H1 (cell line): ENCODE results near the gene STX18.

Experiments
- CTCF ChIP-seq, 3 experiments: IDR thresholded peaks; 1 replicate in 2 of 3; 2 replicates in 1 of 3; pipeline versions ENCODE4 v1.5.1 to v1.6.1; 2011; ENCODE audit warnings: low read length in 3 of 3, mild to moderate bottlenecking in 3 of 3, inconsistent platforms in 2 of 3, low read depth in 1 of 3, moderate library complexity in 1 of 3; ENCODE audit not compliant: insufficient read depth in 1 of 3; ENCODE audit errors: control extremely low read depth in 1 of 3
- GABPA ChIP-seq: IDR thresholded peaks from 2 replicates; pipeline ENCODE4 v1.6.1; 2011; ENCODE audit warnings: mild to moderate bottlenecking, low read length, moderate library complexity, borderline replicate concordance; ENCODE audit not compliant: insufficient read depth
- JUN ChIP-seq: IDR thresholded peaks from 2 replicates; pipeline ENCODE4 v1.6.1; 2011; ENCODE audit warnings: low read depth, mild to moderate bottlenecking, improper control_type of control experiment, low read length
- MAFK ChIP-seq: IDR thresholded peaks from 2 replicates; pipeline ENCODE4 v1.6.1; 2012; ENCODE audit warnings: low read depth, mild to moderate bottlenecking, improper control_type of control experiment, low read length
- SP4 ChIP-seq: IDR thresholded peaks from 2 replicates; pipeline ENCODE4 v1.6.1; 2012; ENCODE audit warnings: low read length, inconsistent platforms
- SRF ChIP-seq: IDR thresholded peaks from 2 replicates; pipeline ENCODE4 v1.6.1; 2011; ENCODE audit warnings: mild to moderate bottlenecking, low read depth, low read length, moderate library complexity
- TAF7 ChIP-seq: optimal IDR thresholded peaks from 2 replicates; pipeline ENCODE3; 2011; ENCODE audit warnings: low read depth, mild to moderate bottlenecking, inconsistent platforms, low read length, moderate library complexity, borderline replicate concordance

DNA sequence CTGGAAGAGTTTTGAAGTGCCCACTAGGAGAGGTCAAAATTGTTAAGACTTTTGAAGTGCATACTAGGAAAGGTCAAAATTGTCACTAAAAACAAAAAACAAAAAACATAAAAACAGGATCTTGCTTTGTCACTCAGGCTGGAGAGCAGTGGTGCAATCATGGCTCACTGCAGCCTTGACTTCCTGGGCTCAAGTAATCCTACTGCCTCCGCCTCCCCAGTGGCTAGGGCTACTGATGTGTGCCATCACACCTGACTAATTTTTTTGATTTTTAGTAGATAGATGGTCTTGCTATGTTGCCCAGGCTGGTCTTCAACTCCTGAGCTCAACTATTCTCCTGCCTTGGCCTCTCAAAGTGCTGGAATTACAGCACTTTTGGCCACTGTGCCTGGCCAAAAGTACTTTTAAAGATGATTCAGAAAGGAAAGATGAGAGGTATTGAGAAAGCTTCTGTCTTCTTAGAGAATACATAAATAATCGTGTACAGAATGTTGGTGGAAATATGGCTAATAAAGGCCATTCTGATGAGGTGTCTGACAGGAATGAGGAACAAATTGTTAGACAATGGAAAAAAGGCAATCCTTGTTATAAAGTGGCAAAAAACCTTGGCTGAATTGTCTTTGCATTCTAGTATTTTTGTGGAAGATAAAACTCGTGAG, 43.3 kb upstream of the STX18 start:
- TF ChIP-seq CTCF (IDR thresholded peaks at IDR 0.05; ENCODE audit: control extremely low read depth in 1 of 3, insufficient read depth in 1 of 3, low read depth in 1 of 3, low read length in 3 of 3) (no peak), MAFK (no peak), SRF (no peak), SP4 (no peak), GABPA (no peak), JUN (no peak), TAF7 (no peak)
